Muscle of leg (tissue), 11 donors: Measurements from ENCODE around the gene TALDO1. TPM values are rescaled to one million over a fixed set of nuclear protein-coding genes. Genes with fewer than 3 reads are reported as not detected.

Source experiments
- DNase-seq: peaks from one replicate; pipeline ENCODE4 v3.0.0; 2013
- H3K27ac ChIP-seq: one replicate; pipeline ENCODE4 v1.5.1; 2013; ENCODE audit warnings: mild to moderate bottlenecking, low read length, control low read depth
- H3K27me3 ChIP-seq: one replicate; pipeline ENCODE4 v1.6.1; 2013; ENCODE audit warnings: low read length; ENCODE audit not compliant: control insufficient read depth, insufficient read depth
- H3K36me3 ChIP-seq: one replicate; pipeline ENCODE4 v1.6.1; 2013; ENCODE audit warnings: low read length; ENCODE audit not compliant: control insufficient read depth, insufficient read depth
- H3K4me1 ChIP-seq: one replicate; pipeline ENCODE4 v1.6.1; 2013; ENCODE audit warnings: low read length; ENCODE audit not compliant: control insufficient read depth, insufficient read depth
- H3K4me3 ChIP-seq: one replicate; pipeline ENCODE4 v1.5.1; 2013; ENCODE audit warnings: low read length, control low read depth
- H3K9me3 ChIP-seq: replicated peaks from 2 replicates; pipeline ENCODE4 v1.6.1; 2013; ENCODE audit warnings: low read depth, low read length; ENCODE audit not compliant: control insufficient read depth
- WGBS: methylation state at CpG from one replicate; pipeline ENCODE4 v1.1.5; 2013; ENCODE audit warnings: missing lambda C conversion rate; ENCODE audit not compliant: insufficient coverage; 5-methylcytosine and 5-hydroxymethylcytosine counted together
- polyA plus RNA-seq, 8 donors: library from polyadenylated mRNA; unstranded; fragments of 120-200 nt; gene quantifications; one replicate each; pipeline versions ENCODE4 v1.2.1 to v1.2.3, GENCODE V29; 2013; ENCODE audit warnings: inconsistent platforms in 1 of 8, low replicate concordance in 1 of 8; ENCODE audit not compliant: insufficient read length in 8 of 8, insufficient read depth in 1 of 8
- total RNA-seq: library from RNA; stranded (reverse); fragments of 120-200 nt; gene quantifications from one replicate; pipeline ENCODE4 v1.2.4, GENCODE V29; 2013

TALDO1 gene
- total and polyA plus RNA-seq, 9 donors = 60.2 to 79.9 (median 70.8) TPM

DNA sequence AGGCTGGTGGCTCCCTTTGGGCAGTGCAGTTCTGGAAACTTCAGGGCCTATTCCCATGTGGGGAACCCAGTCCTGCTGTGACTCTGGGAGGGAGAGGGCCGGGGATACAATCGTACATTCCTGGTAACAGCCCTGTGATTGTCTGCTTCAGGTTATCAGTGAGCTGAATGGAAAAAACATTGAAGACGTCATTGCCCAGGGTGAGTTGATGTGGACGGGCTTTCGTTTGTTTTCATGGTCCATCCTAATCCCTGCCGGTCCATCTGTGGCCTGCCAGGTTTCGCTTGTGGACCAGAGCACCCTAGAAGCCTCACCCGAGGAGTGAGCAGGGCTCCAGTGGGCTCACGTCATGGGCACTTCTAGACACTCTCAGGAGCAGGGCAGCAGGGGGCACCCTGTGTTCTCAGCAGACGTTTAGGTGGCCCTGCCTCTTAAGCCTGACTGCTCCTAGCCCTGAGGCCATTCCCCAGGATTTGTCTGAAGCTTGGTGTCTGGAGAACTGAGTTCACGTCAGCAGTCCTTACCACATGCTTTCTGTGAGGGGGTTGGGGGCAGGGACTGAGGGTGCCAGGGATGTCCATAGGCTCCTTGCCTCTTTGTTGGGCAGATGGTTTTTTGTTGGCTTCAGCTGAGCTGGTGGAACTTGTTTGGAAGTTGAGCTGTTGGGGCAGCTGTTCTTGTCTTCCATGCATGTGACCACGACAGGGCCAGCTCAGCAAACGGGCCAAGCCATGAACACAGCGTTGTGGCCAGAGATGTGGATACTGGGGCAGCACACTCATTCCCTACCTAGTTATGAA is 64.4 kb downstream of the TALDO1 start:
- DNase-seq = peak; percentile 51
- H3K4me3 ChIP-seq = no peak overlapping the region
- H3K36me3 ChIP-seq = peaks cover 39% of the 10 kb centered on the region
- peaks cover 33% of the 10 kb centered on the region for H3K4me1 ChIP-seq
- no peaks in the 10 kb centered on the region for H3K9me3 ChIP-seq
- H3K27ac ChIP-seq = peak overlapping the region; percentile 32
- WGBS = 78% methylated on average over 11 of the region's 14 CpGs
- no peaks in the 10 kb centered on the region for H3K27me3 ChIP-seq

DNA sequence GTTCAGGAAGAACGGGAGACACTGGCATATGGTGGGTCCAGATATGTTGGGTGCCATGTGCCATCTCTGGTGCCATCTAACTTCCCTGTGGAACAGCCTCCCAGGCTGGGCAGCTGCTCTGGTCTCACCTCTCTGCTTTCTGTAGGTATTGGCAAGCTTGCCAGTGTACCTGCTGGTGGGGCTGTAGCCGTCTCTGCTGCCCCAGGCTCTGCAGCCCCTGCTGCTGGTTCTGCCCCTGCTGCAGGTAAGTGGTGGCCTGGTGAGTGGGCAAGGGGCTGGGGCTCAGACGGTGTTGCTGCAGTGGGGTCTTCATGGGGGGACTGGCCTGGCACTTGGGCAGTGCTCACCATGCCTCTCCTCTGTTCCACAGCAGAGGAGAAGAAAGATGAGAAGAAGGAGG is 65.1 kb downstream of the TALDO1 start:
- Histone ChIP-seq H3K27me3 (no peaks in the 10 kb centered on the region), H3K27ac (no peak overlapping the region), H3K4me1 (peaks cover 33% of the 10 kb centered on the region), H3K4me3 (no peak overlapping the region), H3K9me3 (no peaks in the 10 kb centered on the region), H3K36me3 (peaks cover 39% of the 10 kb centered on the region)
- 70% methylated on average over 1 of the region's 3 CpGs for WGBS
- no peak for DNase-seq

DNA sequence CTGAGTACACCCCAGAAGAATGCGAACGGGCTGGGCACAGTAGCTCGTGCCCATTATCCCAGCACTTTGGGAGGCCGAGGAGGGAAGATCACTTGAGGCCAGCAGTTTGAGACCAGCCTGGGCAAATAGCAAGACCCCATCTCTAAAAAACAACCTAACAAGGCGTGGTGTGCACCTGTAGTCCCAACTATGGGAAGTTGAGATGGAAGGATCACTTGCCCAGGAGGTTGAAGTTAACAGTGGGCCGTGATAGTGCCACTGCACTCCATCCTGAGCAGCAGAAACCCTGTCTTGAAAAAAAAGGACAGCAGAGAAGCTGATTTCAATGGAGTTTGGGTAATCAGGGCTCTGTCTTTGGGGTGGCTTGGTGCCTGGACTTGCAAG is 65.8 kb downstream of the TALDO1 start:
- DNase-seq = no peak
- Histone ChIP-seq H3K4me1 (peaks cover 33% of the 10 kb centered on the region), H3K36me3 (peaks cover 39% of the 10 kb centered on the region), H3K9me3 (no peaks in the 10 kb centered on the region), H3K4me3 (no peak overlapping the region), H3K27me3 (no peaks in the 10 kb centered on the region), H3K27ac (no peak overlapping the region)
- 100% methylated on average over 1 of the region's 6 CpGs for WGBS

DNA sequence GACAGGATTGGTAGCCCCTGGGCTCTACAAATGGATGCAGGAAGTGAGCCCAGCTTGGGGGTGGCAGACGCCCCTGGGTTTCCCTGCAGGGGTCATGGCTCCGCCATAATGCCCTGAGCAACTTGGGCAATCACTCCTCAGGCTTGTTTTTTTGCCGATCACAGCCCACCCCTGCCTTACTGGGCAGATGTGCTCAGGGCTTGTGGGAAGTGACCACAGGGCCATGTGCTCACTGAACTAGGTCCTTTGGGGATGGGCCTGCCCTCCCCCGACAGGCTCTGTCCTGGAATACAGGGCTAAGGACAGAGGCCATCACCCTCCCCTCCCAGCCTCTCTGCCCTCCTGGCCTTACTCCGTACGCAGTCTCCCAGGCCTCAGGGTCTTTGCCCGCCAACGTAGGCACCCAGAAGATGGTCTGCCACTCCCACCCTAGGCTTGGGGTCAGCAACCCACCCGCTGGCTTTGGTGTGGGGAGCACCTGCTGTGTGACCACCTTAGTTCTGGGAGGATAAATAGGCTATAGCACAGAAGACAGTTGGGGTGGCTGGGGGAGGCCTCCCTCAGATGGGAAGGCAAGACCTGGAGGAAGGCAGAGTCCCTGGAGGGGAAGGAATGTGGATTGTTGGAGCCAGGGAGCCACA is 66.3 kb downstream of the TALDO1 start:
- no peak overlapping the region for H3K27ac ChIP-seq
- no peak for DNase-seq

More for the DNA sequence above, 66.3 kb downstream of the TALDO1 start:
- Histone ChIP-seq H3K9me3 (no peaks in the 10 kb centered on the region), H3K27me3 (no peaks in the 10 kb centered on the region), H3K4me3 (no peak overlapping the region), H3K4me1 (peaks cover 31% of the 10 kb centered on the region), H3K36me3 (peaks cover 39% of the 10 kb centered on the region)
- 85% methylated on average over 4 of the region's 9 CpGs for WGBS

Other genes starting within 250 kb of the TALDO1 start
- 89.5 TPM for gene RNH1, start 240.2 kb upstream of the TALDO1 start, total RNA-seq
- gene RNH1, start 240.2 kb upstream of the TALDO1 start, polyA plus RNA-seq = 100 to 1,000 TPM in 4 of 8 donors, 10 to 100 TPM in 4; 89.6 to 107 (median 99.6) TPM
- gene HRAS, start 211.9 kb upstream of the TALDO1 start, total RNA-seq = 90.4 TPM
- 100 to 1,000 TPM in 5 of 8 donors, 10 to 100 TPM in 3; 78.8 to 143 (median 119) TPM for gene HRAS, start 211.9 kb upstream of the TALDO1 start, polyA plus RNA-seq
- gene LRRC56, start 209.9 kb upstream of the TALDO1 start, total RNA-seq = 2.0 TPM
- 1 to 10 TPM; 1.7 to 8.4 (median 5.9) TPM for gene LRRC56, start 209.9 kb upstream of the TALDO1 start, polyA plus RNA-seq
- gene LMNTD2, start 186.7 kb upstream of the TALDO1 start, total RNA-seq = 0.22 TPM
- 1 to 10 TPM in 2 of 8 donors, under 1 TPM in 6; 0.25 to 1.5 (median 0.62) TPM for gene LMNTD2, start 186.7 kb upstream of the TALDO1 start, polyA plus RNA-seq
- 2.3 TPM for gene RASSF7, start 186.5 kb upstream of the TALDO1 start, total RNA-seq
- 1 to 10 TPM; 2.3 to 4.4 (median 2.6) TPM for gene RASSF7, start 186.5 kb upstream of the TALDO1 start, polyA plus RNA-seq
- 13.1 TPM for gene PHRF1, start 171.0 kb upstream of the TALDO1 start, total RNA-seq
- 10 to 100 TPM; 16.0 to 23.1 (median 20.2) TPM for gene PHRF1, start 171.0 kb upstream of the TALDO1 start, polyA plus RNA-seq
- 11.3 TPM for gene IRF7, start 131.5 kb upstream of the TALDO1 start, total RNA-seq
- gene IRF7, start 131.5 kb upstream of the TALDO1 start, polyA plus RNA-seq = 10 to 100 TPM in 3 of 8 donors, 1 to 10 TPM in 5; 7.8 to 14.7 (median 9.6) TPM
- gene CDHR5, start 122.5 kb upstream of the TALDO1 start, total RNA-seq = 0.75 TPM
- 10 to 100 TPM in 1 of 8 donors, 1 to 10 TPM in 6, under 1 TPM in 1; 0.65 to 33.7 (median 1.4) TPM for gene CDHR5, start 122.5 kb upstream of the TALDO1 start, polyA plus RNA-seq
- 55.2 TPM for gene SCT, start 120.3 kb upstream of the TALDO1 start, total RNA-seq
- 100 to 1,000 TPM in 2 of 8 donors, 10 to 100 TPM in 6; 37.0 to 126 (median 66.4) TPM for gene SCT, start 120.3 kb upstream of the TALDO1 start, polyA plus RNA-seq
- 0.22 TPM for gene DRD4, start 110.2 kb upstream of the TALDO1 start, total RNA-seq
- gene DRD4, start 110.2 kb upstream of the TALDO1 start, polyA plus RNA-seq = 1 to 10 TPM in 2 of 8 donors, under 1 TPM in 6; 0.18 to 2.0 (median 0.83) TPM
- 22.7 TPM for gene DEAF1, start 52.2 kb upstream of the TALDO1 start, total RNA-seq
- 10 to 100 TPM; 29.3 to 38.9 (median 31.7) TPM for gene DEAF1, start 52.2 kb upstream of the TALDO1 start, polyA plus RNA-seq
- gene TMEM80, start 51.6 kb upstream of the TALDO1 start, total RNA-seq = 11.8 TPM
- 10 to 100 TPM; 10.1 to 26.0 (median 20.1) TPM for gene TMEM80, start 51.6 kb upstream of the TALDO1 start, polyA plus RNA-seq
- gene EPS8L2, start 41.2 kb upstream of the TALDO1 start, total RNA-seq = 1.6 TPM
- gene EPS8L2, start 41.2 kb upstream of the TALDO1 start, polyA plus RNA-seq = 10 to 100 TPM in 1 of 8 donors, 1 to 10 TPM in 7; 1.5 to 14.1 (median 2.2) TPM
- gene GATD1, start 30.0 kb downstream of the TALDO1 start, total RNA-seq = 18.1 TPM
- 10 to 100 TPM; 38.9 to 53.2 (median 44.8) TPM for gene GATD1, start 30.0 kb downstream of the TALDO1 start, polyA plus RNA-seq
- 0.04 TPM for gene CEND1, start 42.6 kb downstream of the TALDO1 start, total RNA-seq
- 1 to 10 TPM in 1 of 8 donors, under 1 TPM in 7; 0.36 to 1.5 (median 0.56) TPM for gene CEND1, start 42.6 kb downstream of the TALDO1 start, polyA plus RNA-seq
- 5.4 TPM for gene SLC25A22, start 50.8 kb downstream of the TALDO1 start, total RNA-seq
- 10 to 100 TPM; 10.4 to 15.8 (median 14.2) TPM for gene SLC25A22, start 50.8 kb downstream of the TALDO1 start, polyA plus RNA-seq
- 3.9 TPM for gene PIDD1, start 57.8 kb downstream of the TALDO1 start, total RNA-seq
- gene PIDD1, start 57.8 kb downstream of the TALDO1 start, polyA plus RNA-seq = 10 to 100 TPM in 4 of 8 donors, 1 to 10 TPM in 4; 5.5 to 13.7 (median 10.0) TPM
- gene RPLP2, start 62.5 kb downstream of the TALDO1 start, total RNA-seq = 2,004 TPM
- gene RPLP2, start 62.5 kb downstream of the TALDO1 start, polyA plus RNA-seq = 1,000 to 10,000 TPM; 1,485 to 2,136 (median 1,739) TPM
- 9.0 TPM for gene PNPLA2, start 71.5 kb downstream of the TALDO1 start, total RNA-seq
- gene PNPLA2, start 71.5 kb downstream of the TALDO1 start, polyA plus RNA-seq = 10 to 100 TPM; 19.4 to 46.1 (median 28.4) TPM
- gene CRACR2B, start 80.5 kb downstream of the TALDO1 start, total RNA-seq = 6.9 TPM
- 10 to 100 TPM in 7 of 8 donors, 1 to 10 TPM in 1; 7.7 to 22.0 (median 13.3) TPM for gene CRACR2B, start 80.5 kb downstream of the TALDO1 start, polyA plus RNA-seq
- gene CD151, start 85.5 kb downstream of the TALDO1 start, total RNA-seq = 147 TPM
- gene CD151, start 85.5 kb downstream of the TALDO1 start, polyA plus RNA-seq = 100 to 1,000 TPM; 133 to 178 (median 151) TPM
- gene POLR2L, start 95.1 kb downstream of the TALDO1 start, total RNA-seq = 97.7 TPM
- gene POLR2L, start 95.1 kb downstream of the TALDO1 start, polyA plus RNA-seq = 100 to 1,000 TPM; 114 to 147 (median 125) TPM
- 60.3 TPM for gene TSPAN4, start 95.4 kb downstream of the TALDO1 start, total RNA-seq
- gene TSPAN4, start 95.4 kb downstream of the TALDO1 start, polyA plus RNA-seq = 10 to 100 TPM; 48.0 to 75.9 (median 65.1) TPM
- gene CHID1, start 163.3 kb downstream of the TALDO1 start, total RNA-seq = 30.5 TPM
- gene CHID1, start 163.3 kb downstream of the TALDO1 start, polyA plus RNA-seq = 10 to 100 TPM; 60.4 to 77.4 (median 68.5) TPM
- gene AP2A2, start 178.4 kb downstream of the TALDO1 start, total RNA-seq = 18.5 TPM
- gene AP2A2, start 178.4 kb downstream of the TALDO1 start, polyA plus RNA-seq = 10 to 100 TPM; 38.3 to 61.4 (median 48.0) TPM